Lung (tissue), 12 donors: Measurements from ENCODE around the gene TTLL7. TPM values are rescaled to one million over a fixed set of nuclear protein-coding genes. Genes with fewer than 3 reads are reported as not detected.
A peak's percentile ranks its signal among the peaks of the same experiment; 100 is the strongest.

Source experiments
- ATAC-seq: fragments of 200-7000 bp; cut with Tn5 transposase; one replicate; pipeline ENCODE4 v1.9.1; 2020; ENCODE audit warnings: moderate number of reproducible peaks; ENCODE audit not compliant: insufficient read depth, low FRiP score
- DNase-seq, 3 donors: peaks; one replicate each; pipeline ENCODE4 v3.0.0-alpha.2; 2013 to 2017
- H3K27ac ChIP-seq, 2 donors: one replicate each; pipeline ENCODE4 v1.5.1; 2013; ENCODE audit warnings: mild to moderate bottlenecking in 2 of 2, moderate library complexity in 2 of 2, control low read depth in 1 of 2, inconsistent platforms in 1 of 2, low read depth in 1 of 2, low read length in 1 of 2
- H3K27me3 ChIP-seq, 3 donors: one replicate each; pipeline ENCODE4 v1.5.1; 2013; ENCODE audit warnings: low read length in 2 of 3; ENCODE audit not compliant: control insufficient read depth in 3 of 3, insufficient read depth in 3 of 3
- H3K36me3 ChIP-seq, 4 donors: one replicate each; pipeline ENCODE4 v1.5.1; 2013; ENCODE audit warnings: low read length in 4 of 4, mild to moderate bottlenecking in 1 of 4, moderate library complexity in 1 of 4; ENCODE audit not compliant: control insufficient read depth in 4 of 4, insufficient read depth in 4 of 4
- H3K4me1 ChIP-seq, 5 donors: one replicate each; pipeline ENCODE4 v1.5.1; 2013; ENCODE audit warnings: low read length in 5 of 5, mild to moderate bottlenecking in 2 of 5, moderate library complexity in 1 of 5; ENCODE audit not compliant: control insufficient read depth in 5 of 5, insufficient read depth in 5 of 5
- H3K4me3 ChIP-seq: one replicate; pipeline ENCODE4 v1.5.1; 2013; ENCODE audit warnings: mild to moderate bottlenecking, control low read depth, moderate library complexity
- H3K9ac ChIP-seq, 2 donors: one replicate each; pipeline ENCODE4 v1.5.1; 2013; ENCODE audit warnings: low read length in 2 of 2, control low read depth in 1 of 2; ENCODE audit not compliant: insufficient read depth in 1 of 2
- H3K9me3 ChIP-seq, 4 donors: one replicate each; pipeline ENCODE4 v1.5.1; 2013; ENCODE audit warnings: low read length in 3 of 4, mild to moderate bottlenecking in 1 of 4, moderate library complexity in 1 of 4; ENCODE audit not compliant: control insufficient read depth in 4 of 4, insufficient read depth in 3 of 4
- WGBS, 2 donors: extraction: QIAGEN DNeasy Blood & Tissue Kit; methylation state at CpG; one replicate each; pipeline ENCODE4 v1.1.7; 2013; 5-methylcytosine and 5-hydroxymethylcytosine counted together
- polyA plus RNA-seq, 2 donors: library from polyadenylated mRNA; stranded (reverse); fragments of 200-250 nt; gene quantifications; one replicate each; pipeline ENCODE4 v1.2.1, GENCODE V29; 2013
- total RNA-seq, 2 donors: library from RNA; depleted of rRNA in 1 of 2; stranded (reverse); fragments of >200 nt in 1 of 2; gene quantifications; one replicate each; pipeline ENCODE4 v1.2.1, GENCODE V29; 2014 to 2021
- TF ChIP-seq, protein P1 (sequence below): IDR thresholded peaks from 2 replicates; pipeline ENCODE4 v1.5.1; 2012; ENCODE audit warnings: mild to moderate bottlenecking; ENCODE audit errors: control extremely low read depth, extremely low read depth
- donor health status: control.
- donor health status: control.
- donor health status: Bipolar disorder and iron deficiency.
- donor health status: healthy.
- donor health status: DM: yes; HTN: yes; CAD: no.

The TTLL7 gene
- total and polyA plus RNA-seq, 4 donors = 1.4 to 13.8 (median 9.1) TPM

DNA sequence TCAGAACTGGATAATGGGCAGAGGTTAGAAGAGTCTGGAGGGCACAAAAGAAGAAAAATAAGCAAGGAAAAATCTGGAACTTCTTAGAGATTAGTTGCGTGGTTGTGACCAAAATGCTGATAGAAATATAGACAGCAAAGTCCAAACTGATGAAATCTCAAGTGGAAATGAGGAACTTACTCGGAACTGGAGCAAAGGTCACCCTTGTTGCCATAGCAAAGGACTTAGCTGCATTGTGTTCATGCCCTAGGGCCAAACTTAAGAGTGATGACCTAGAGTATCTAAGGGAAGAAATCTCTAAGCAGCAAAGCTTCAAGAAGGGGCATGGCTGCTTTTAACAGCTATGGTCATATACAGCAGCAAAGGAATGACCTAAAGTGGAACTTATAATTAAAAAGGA, 180.0 kb downstream of the TTLL7 start:
- H3K27ac ChIP-seq = no peak overlapping the region
- ATAC-seq = peak; percentile 51
- no peak overlapping the region for H3K9ac ChIP-seq
- TF ChIP-seq, protein P1, sequence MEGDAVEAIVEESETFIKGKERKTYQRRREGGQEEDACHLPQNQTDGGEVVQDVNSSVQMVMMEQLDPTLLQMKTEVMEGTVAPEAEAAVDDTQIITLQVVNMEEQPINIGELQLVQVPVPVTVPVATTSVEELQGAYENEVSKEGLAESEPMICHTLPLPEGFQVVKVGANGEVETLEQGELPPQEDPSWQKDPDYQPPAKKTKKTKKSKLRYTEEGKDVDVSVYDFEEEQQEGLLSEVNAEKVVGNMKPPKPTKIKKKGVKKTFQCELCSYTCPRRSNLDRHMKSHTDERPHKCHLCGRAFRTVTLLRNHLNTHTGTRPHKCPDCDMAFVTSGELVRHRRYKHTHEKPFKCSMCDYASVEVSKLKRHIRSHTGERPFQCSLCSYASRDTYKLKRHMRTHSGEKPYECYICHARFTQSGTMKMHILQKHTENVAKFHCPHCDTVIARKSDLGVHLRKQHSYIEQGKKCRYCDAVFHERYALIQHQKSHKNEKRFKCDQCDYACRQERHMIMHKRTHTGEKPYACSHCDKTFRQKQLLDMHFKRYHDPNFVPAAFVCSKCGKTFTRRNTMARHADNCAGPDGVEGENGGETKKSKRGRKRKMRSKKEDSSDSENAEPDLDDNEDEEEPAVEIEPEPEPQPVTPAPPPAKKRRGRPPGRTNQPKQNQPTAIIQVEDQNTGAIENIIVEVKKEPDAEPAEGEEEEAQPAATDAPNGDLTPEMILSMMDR = no peak
- no peak for DNase-seq
- peaks cover 0 to 3% (median 0%) of the 10 kb centered on the region in 4 donors for H3K9me3 ChIP-seq
- no peaks in the 10 kb centered on the region for H3K27me3 ChIP-seq
- no peaks in the 10 kb centered on the region for H3K36me3 ChIP-seq
- H3K4me1 ChIP-seq = peaks cover 0 to 5% (median 0%) of the 10 kb centered on the region in 5 donors
- WGBS, 2 donors = 40 to 65% methylated on average over 2 of the region's 2 CpGs
- H3K4me3 ChIP-seq = no peak overlapping the region

DNA sequence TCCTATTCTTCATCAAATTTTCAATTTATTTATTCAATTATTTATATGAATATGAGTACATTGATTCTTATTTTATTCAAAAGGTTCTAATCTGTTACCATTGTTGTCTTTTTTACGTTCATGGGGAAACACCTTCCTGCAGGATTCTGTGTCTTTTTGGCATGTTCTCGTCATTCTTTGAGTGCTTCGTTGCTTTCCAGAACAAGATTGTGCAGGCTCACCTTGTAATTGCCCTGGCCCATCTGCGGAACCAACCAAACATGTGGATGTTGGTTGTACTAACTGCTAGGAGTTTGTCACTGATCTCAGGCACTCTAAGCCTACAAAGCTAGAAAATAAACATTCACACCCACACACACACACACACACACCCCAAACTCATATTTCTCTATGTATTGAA, 182.1 kb downstream of the TTLL7 start:
- no peak for ATAC-seq
- Histone ChIP-seq H3K4me3 (no peak overlapping the region), H3K9ac (no peak overlapping the region), H3K27ac (no peak overlapping the region), H3K36me3 (no peaks in the 10 kb centered on the region), H3K9me3 (no peaks in the 10 kb centered on the region), H3K27me3 (no peaks in the 10 kb centered on the region), H3K4me1 (peaks cover 0 to 5% (median 0%) of the 10 kb centered on the region in 5 donors)
- WGBS, 2 donors = 90 to 93% methylated on average over 4 of the region's 4 CpGs
- no peak for DNase-seq
- TF ChIP-seq, protein P1 = no peak

DNA sequence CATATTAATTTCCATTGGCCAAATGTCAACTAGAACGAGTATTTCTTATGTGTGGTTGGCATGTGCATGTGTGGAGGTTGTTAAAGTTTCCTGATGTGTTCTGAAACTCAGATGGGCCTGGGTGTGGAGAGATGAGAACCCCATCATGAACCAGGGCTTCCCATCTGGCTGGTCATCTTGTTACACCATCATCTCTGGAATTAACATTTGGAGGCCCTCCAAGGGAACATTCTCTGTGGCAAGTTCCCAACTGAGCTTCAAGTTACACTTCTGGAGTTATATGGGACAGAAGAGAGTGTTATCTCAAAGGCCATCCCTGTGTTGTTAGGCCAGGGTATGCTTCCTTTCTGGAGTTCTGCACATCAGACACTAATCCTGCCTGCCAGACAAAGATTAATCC, 183.6 kb downstream of the TTLL7 start:
- TF ChIP-seq, protein P1 = no peak
- Histone ChIP-seq H3K9me3 (no peaks in the 10 kb centered on the region), H3K27me3 (no peaks in the 10 kb centered on the region), H3K4me3 (no peak overlapping the region), H3K27ac (no peak overlapping the region), H3K4me1 (peaks cover 0 to 5% (median 0%) of the 10 kb centered on the region in 5 donors), H3K36me3 (no peaks in the 10 kb centered on the region), H3K9ac (no peak overlapping the region)
- ATAC-seq = no peak
- DNase-seq = peak; percentile 66 to 89 (median 81)
- 50 to 59% methylated on average over 1 of the region's 1 CpG for WGBS, 2 donors

Other genes with a start within 250 kb of the TTLL7 start
- 10 to 100 TPM; 18.4 to 43.1 TPM for gene PRKACB, start 145.1 kb upstream of the TTLL7 start, total RNA-seq
- 1 to 10 TPM; 4.2 to 4.5 TPM for gene PRKACB, start 145.1 kb upstream of the TTLL7 start, polyA plus RNA-seq